SW 1271 (cell line): ENCODE data around the gene FAM110D.
A peak's percentile ranks its signal among the peaks of the same experiment; 100 is the strongest.

ENCODE experiments used
- DNase-seq, 2 experiments: peaks; one replicate each; lab custom pipeline; 2025; lab: John Stamatoyannopoulos, UW

The FAM110D gene

DNA sequence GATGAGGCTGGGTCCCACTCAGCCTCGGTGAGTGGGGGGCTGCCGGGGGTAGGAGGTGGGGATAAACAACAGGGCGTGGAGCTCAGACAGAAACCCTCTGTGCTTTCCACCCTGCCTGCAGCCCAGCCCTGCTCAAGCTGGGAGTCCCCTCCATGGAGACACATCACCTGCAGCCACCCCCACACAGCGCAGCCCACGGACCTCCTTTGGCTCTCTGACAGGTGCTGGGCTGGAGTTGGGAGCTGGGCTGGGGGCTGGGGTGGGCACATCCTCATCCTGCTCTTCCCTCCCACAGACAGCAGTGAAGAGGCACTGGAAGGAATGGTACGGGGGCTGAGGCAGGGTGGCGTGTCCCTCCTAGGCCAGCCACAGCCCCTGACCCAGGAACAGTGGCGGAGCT is 29.6 kb downstream of the FAM110D start:
- no peak for DNase-seq

DNA sequence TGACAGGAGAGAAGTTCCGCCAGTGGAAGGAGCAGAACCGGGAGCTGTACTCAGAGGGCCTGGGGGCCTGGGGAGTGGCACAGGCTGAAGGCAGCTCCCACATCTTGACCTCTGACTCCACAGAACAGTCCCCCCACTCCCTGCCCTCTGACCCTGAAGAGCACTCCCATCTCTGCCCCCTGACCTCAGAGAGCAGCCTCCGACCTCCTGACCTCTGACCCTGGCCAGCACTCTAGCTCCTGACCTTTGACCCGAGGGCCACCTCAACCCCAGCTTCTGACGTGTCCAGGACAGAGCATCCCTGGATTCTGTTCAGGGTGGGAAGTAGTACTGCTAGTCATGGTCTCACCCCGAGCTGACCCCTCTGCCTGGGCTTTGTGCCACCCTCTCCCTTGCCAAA is 30.5 kb downstream of the FAM110D start:
- DNase-seq: no peak

DNA sequence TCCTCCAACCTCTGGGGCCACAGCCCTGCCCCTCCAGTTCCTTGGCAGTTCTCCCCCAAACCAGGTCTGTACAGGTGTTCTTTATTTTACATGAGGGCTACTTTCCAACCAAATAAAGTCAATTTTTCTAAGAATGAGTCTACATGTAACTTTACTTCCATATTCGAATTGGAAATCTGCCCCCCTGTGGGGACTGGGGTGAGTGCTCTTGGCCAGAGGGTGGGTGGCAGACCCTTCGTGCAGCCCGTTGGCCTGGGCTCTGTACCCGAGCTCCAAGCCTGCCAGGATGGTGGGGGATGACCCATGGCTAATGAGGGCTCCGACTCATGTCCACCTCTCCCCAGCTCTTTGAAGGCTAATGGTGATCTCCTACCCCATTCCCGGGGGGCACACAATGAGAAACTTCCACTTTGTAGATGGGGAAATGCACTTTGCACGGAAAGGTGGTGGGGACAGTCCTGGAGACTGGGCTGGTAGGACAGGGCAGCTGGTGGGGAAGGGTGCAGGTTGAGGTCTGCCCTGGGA is 30.9 kb downstream of the FAM110D start:
- DNase-seq: no peak

DNA sequence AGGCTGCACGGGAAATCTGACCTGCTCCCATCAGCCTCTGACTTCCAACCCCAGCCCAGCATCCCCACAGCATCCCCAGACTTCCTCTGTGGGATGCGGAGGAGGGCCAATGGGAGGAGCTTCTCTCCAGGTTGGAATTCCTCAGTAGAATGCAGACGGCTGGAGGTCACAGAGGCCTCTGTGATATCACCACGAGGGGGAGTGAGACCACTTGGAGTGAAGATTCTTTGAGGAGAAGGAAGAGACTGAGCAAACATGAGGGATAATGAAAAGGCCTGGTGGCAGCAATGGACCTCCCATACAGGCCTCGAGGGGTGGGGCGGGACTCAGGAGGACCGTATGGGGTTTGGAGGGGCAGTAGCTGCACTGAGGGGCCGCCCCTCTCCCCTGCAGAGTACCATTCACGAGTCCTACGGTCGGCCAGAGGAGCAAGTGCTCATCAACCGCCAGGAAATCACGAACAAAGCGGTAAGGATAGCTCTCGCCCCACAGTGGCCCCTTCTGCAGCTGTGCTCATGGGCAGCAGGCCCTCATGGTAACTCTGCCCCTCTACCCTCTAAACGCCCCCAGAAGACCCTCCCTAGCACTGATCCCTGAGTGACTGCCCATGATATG is 31.6 kb downstream of the FAM110D start, which contains the start of gene CATSPER4:
Gene CATSPER4 (plus strand): TSS at position 230 of the 615 bp plus-strand sequence. CDS start 26 bp downstream, at position 256.
- DNase-seq: peak in 1 of 2 experiments; percentile 9

DNA sequence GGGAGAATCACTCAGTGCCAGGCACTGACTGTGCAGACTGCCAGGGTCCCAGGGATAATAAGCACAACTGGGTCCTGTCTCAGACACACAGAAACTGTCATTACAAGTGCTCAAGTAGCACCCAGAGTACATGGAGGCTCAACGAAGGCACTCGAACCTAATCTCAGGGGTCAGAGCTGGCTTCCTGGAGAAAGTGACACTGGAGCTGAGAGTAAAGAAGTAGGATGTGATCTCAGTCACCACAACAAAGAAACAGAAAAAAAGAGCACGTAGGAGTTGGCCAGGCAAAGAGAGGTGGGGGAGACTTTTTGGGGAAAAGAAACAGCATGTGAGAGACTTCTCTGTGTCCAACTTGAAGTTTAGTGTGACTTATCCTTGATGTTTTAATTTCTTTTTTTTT is 32.9 kb downstream of the FAM110D start:
- DNase-seq: no peak

DNA sequence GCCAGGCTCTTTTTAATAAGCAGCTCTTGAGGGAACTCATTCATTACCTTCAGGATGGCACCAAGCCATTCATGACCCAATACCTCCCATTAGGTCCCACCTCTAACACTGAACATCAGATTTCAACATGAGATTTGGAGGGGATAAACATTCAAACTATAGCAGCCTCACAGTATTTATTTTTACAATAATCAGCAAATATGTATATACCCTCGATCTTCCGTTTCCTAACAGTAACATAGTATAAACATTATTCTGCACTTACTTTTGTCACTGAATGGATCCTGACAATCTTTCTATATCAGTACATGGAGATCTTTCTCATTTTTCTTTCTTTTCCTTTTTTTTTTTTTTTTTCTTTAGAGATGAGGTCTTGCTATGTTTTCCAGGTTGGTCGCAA is 36.9 kb downstream of the FAM110D start:
- DNase-seq: no peak

DNA sequence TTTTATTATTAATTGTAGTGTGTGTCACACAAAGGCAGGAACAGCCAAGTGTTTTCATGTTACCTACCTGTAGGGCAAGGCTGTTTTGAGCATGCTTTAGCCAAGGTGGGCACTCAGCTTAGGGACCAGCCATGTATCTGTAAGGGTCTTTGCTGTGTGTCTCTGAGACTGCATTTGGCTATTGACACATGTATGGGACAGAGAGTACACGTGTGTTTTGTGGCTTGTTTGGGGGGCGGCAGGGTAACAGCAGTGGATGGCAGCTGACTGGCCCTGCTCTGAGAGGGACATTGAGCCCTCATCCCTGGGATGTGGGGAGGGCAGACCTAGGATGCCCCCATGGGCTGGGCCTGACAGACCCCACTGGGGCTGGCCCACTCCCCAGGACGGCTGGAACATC is 38.4 kb downstream of the FAM110D start:
- DNase-seq: no peak

DNA sequence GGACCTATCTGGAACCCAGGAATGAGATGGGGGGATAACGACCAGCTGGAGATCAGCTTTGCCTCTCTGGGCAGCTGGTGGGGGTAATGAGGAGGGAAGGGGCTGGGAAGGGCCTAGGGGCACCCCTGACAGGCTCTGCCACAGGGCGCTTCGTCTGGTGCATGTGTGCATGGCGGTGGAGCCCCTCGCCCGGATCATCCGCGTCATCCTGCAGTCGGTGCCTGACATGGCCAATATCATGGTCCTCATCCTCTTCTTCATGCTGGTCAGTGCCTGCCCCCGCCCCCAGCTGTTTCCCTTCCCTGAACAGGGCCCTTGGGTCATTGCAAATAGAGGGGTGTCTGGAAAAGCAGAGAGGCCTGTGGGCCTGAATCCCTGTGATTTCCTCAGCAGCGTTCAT is 38.9 kb downstream of the FAM110D start:
- no peak for DNase-seq

DNA sequence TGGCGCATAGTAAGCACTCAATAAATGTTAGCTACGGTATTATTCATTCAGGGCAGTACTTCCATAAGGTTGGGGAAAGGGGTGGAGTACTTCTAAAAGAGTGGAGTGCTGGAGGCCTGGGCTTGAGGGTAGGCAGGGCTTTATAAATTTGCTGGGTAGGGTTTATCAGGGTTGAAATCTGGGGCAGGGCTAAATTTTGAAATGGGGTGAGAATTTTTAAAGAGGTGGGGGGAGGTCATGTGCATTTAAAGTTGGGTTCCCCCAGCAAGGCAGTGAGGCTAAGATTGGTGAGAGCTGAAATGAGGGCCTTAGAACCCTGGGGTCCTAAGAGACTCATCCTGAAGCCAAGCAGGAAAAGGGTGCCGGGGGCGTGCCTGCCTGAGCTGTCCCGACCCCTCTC is 41.5 kb downstream of the FAM110D start:
- no peak for DNase-seq

DNA sequence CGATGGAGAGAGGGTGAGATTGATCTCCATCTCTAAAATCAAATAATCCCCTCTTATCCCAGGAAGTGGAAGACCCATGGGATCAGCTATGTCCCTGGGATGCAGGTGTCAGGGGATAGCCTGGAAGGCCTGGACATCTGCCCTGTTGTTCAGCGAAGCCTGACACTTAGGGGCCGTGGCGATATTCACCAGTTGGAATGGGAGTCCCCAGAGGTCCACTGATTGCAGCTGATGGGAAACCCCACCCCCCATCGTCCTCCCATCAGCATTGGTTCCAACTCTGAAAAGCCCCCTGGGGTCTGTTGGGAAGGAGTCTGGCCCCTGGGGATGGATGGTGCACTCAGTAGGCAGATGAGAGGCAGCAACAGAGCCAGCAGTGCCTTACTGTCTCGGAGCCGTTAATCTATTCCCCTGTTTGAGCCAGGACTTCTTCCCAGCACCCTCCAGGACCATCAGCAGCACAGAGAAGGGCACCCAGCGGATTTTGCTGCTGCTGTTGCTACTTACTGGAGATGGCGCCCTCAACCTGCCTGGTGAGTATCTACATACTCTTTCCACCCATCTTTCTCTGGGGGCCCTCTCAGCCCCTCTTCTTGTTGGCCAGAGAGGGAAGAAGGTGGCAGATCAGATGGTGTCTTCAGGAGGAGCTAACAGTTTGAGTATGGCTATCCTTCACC is 44.9 kb downstream of the FAM110D start:
- DNase-seq: no peak

DNA sequence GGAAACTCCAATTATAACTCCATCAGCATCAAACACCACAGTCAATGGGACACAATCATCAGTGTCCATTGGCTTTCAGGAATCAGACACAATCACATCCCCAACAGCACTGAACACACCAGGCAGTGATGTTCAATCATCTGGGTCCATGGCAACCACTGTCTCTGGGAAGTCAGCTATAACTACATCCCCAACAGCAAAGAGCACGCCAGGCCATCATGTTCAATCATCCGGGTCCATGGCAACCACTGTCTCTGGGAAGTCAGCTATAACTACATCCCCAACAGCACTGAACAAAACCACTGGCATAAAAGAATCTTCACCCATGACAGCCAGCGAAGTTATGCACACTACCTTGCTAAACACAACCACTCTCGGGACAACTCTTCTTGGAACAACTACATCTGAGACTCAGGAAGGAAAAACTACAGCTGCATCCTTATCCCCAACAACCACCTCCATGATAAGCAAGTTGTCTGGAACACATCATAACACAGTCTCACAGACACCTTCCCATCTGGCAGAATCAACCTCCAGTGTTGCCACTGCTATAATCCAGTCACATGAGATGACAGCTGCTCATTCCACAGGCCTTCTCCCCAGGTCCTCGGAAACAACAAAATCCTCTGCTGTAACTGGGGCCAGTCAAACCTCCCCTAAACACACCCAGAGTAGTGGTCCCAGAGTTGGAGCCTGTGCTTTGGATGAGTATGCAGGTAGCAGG is 51.4 kb downstream of the FAM110D start:
- DNase-seq: no peak

DNA sequence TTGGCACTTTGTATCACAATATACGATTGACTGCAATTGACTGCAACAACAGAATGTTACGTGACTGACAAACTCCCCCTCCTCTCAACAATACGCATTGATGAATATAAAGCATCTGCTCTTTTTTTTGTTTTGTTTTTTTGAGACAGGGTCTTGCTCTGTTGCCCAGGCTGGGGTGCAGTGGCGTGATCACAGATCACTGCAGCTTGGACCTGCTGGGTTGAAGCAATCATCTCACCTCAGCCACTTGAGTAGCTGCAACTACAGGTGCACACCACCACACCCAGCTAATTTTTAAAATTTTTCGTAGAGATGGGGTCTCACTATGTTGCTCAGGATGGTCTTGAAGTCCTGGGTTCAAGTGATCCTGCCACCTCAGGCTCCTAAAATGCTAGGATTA is 53.8 kb downstream of the FAM110D start:
- DNase-seq: no peak

DNA sequence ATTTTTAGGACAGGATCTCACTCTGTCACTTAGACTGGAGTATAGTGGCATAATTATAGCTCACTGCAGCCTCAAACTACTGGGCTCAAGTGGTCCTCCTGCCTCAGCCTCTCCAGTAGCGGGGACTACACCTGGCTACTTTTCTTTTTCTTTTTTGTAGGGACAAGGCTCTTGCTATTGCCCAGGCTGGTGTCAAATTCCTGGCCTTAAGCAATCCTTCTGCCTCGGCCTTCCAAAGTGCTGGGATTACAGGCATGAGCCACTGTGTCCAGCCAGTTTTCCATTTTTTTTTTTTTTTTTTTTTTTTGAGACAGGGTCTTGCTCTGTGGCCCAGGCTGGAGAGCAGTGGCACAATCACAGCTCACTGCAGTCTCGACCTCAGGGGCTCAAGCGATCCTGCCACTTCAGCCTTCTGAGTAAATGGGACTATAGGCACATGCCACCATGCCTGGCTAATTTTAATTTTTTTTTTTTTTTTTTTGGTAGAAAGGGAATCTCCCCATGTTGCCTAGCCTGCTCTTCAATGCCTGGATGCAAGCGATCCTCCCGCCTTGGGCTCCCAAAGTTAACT is 54.5 kb downstream of the FAM110D start:
- no peak for DNase-seq
